Esophagus muscularis mucosa (tissue), 4 donors: ENCODE measurements around the gene SNAP91. TPM values are rescaled to one million over a fixed set of nuclear protein-coding genes. Genes with fewer than 3 reads are reported as not detected.

ENCODE experiments used
- DNase-seq: peaks from one replicate; pipeline ENCODE4 v3.0.0-alpha.2; 2017; ENCODE audit errors: extremely low spot score
- H3K27ac ChIP-seq, 4 donors: fragments of 200-600 bp; sonication (generic); replicated peaks in 1 of 4; 1 replicate in 3 of 4; 2 replicates in 1 of 4; pipeline ENCODE4 v1.5.1; 2016 to 2019; ENCODE audit warnings: mild to moderate bottlenecking in 1 of 4
- H3K27me3 ChIP-seq, 4 donors: fragments of 200-600 bp; sonication (generic); one replicate each; pipeline versions ENCODE4 v1.5.1 to v1.6.0; 2016 to 2019
- H3K36me3 ChIP-seq, 4 donors: fragments of 200-600 bp; sonication (generic); one replicate each; pipeline ENCODE4 v1.5.1; 2016 to 2019
- H3K4me1 ChIP-seq, 4 donors: fragments of 200-600 bp; sonication (generic); one replicate each; pipeline ENCODE4 v1.5.1; 2016 to 2019
- H3K4me3 ChIP-seq, 4 donors: fragments of 200-600 bp; sonication (generic); 1 replicate in 2 of 4; 2 replicates in 2 of 4; pipeline ENCODE4 v1.5.1; 2016 to 2019; ENCODE audit warnings: mild to moderate bottlenecking in 4 of 4, moderate library complexity in 1 of 4
- H3K9me3 ChIP-seq, 4 donors: fragments of 200-600 bp; sonication (generic); 1 replicate in 3 of 4; 2 replicates in 1 of 4; pipeline ENCODE4 v1.5.1; 2016 to 2019
- CTCF ChIP-seq, 3 experiments: fragments of 200-600 bp in 2 of 3; fragments of 450-650 bp in 1 of 3; sonication (generic) in 2 of 3; IDR thresholded peaks; one replicate each; pipeline ENCODE4 v1.5.1; 2017 to 2019; ENCODE audit warnings: antibody characterized with exemption in 3 of 3, mild to moderate bottlenecking in 2 of 3, moderate library complexity in 1 of 3
- EP300 ChIP-seq: sonication (generic); formaldehyde crosslinking; IDR thresholded peaks from one replicate; pipeline ENCODE4 v1.6.1; 2017; ENCODE audit warnings: antibody characterized with exemption
- POLR2A ChIP-seq: fragments of 450-650 bp; IDR thresholded peaks from one replicate; pipeline ENCODE4 v1.6.1; 2017; ENCODE audit warnings: antibody characterized with exemption, moderate library complexity, mild to moderate bottlenecking, low read depth
- POLR2AphosphoS5 ChIP-seq, 2 donors: sonication (generic); formaldehyde crosslinking; IDR thresholded peaks; one replicate each; pipeline ENCODE4 v1.6.1; 2017; ENCODE audit warnings: antibody characterized with exemption in 2 of 2
- WGBS: methylation state at CpG from one replicate; pipeline ENCODE4 v1.1.5; 2018; 5-methylcytosine and 5-hydroxymethylcytosine counted together
- intact Hi-C: fragments of 100-400 bp; cut with DNase I; formaldehyde crosslinking; loops from one replicate; pipeline ENCODE4 v1.15.1; 2023
- total RNA-seq, 4 donors: library from RNA; depleted of rRNA; stranded (reverse); fragments of >200 nt; gene quantifications; one replicate each; pipeline versions ENCODE4 v1.1.0 to v1.2.1, GENCODE V29; 2016

Gene SNAP91
- total RNA-seq, 4 donors from 2014 or later = 1.2 to 7.1 (median 3.9) TPM

DNA sequence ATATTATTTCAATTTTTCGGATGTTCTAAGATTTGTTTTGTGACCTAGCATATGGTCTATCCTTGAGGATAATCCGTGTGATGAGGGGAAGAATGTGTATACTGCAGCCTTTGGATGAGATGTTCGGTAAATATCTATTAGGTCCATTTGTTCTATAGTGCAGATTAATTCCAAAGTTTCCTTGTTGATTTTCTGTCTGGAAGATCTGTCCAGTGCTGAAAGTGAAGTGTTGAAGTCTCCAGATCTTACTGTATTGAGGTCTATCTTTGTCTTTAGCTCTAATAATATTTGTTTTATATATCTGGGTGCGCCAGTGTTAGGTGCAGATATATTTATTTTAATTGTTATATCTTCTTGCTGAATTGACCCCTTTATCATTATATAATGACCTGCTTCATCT is 32.2 kb upstream of the SNAP91 start:
- H3K9me3 ChIP-seq = no peaks in the 10 kb centered on the region
- no peak for TF ChIP-seq POLR2AphosphoS5 (IDR thresholded peaks at IDR 0.05)
- TF ChIP-seq POLR2A = no peak
- 78% methylated on average over 4 of the region's 4 CpGs for WGBS
- intact Hi-C loops = no loop called here
- H3K36me3 ChIP-seq = no peaks in the 10 kb centered on the region
- H3K27ac ChIP-seq = no peak overlapping the region
- no peaks in the 10 kb centered on the region for H3K27me3 ChIP-seq
- no peaks in the 10 kb centered on the region for H3K4me1 ChIP-seq
- no peak for DNase-seq
- no peak overlapping the region for H3K4me3 ChIP-seq

DNA sequence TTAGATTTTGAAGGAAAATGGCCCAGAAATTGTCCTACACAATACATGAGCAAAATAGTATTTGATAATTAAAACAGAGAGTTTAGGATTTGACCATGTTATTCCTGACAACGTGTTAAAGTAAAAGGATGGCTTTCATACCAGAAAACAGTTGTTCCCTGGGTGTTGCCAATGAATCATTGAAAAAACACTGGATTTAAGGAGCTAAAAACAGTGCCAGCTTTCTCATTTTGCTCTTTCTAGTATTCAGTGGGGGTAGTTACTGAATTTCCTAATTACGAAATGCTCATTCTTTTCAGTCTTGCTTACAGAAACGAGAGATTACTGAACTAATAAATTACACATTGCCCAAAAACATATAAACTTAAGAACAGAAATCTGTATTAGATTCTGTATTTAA is 26.6 kb upstream of the SNAP91 start:
- Histone ChIP-seq H3K9me3 (no peaks in the 10 kb centered on the region), H3K36me3 (no peaks in the 10 kb centered on the region), H3K4me3 (no peak overlapping the region), H3K27me3 (no peaks in the 10 kb centered on the region), H3K4me1 (no peaks in the 10 kb centered on the region), H3K27ac (no peak overlapping the region)
- DNase-seq = no peak
- 71% methylated on average over 3 of the region's 3 CpGs for WGBS
- TF ChIP-seq POLR2AphosphoS5 (IDR thresholded peaks at IDR 0.05) = no peak
- TF ChIP-seq POLR2A = no peak
- intact Hi-C loops = no loop called here

GRCh38 chr6:83729871-83730270 is 21.0 kb upstream of the SNAP91 start:
- no peak for DNase-seq
- H3K4me3 ChIP-seq = no peak overlapping the region
- WGBS = 85% methylated on average over 2 of the region's 2 CpGs
- no peaks in the 10 kb centered on the region for H3K36me3 ChIP-seq
- H3K4me1 ChIP-seq = no peaks in the 10 kb centered on the region
- H3K9me3 ChIP-seq = no peaks in the 10 kb centered on the region
- no peak overlapping the region for H3K27ac ChIP-seq
- peaks cover 0 to 3% (median 0%) of the 10 kb centered on the region in 4 donors for H3K27me3 ChIP-seq
- intact Hi-C loops = no loop called here
- TF ChIP-seq EP300 (no peak), POLR2A (no peak), POLR2AphosphoS5 (IDR thresholded peaks at IDR 0.05) (no peak), CTCF (IDR thresholded peaks at IDR 0.05) (no peak)

DNA sequence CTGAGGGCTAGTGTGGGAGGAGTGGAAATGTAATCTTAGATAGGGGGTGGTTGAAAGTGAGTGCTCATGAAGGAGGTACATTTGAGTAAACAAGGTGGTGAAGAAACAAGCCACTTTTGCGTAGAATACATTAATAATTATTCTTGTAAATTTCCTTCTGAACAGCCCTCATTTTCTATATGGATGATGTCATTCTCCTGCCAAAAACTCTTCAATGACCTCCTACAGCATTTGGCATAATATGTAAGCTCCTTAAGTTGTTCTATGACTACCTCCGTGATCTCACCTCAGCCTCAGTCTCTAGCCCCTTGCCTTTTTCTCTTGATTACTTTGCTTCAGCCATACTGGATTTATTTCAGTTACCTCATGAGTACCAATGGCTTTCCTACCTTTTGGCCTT is 14.0 kb upstream of the SNAP91 start:
- WGBS = 89% methylated on average over 2 of the region's 2 CpGs
- Histone ChIP-seq H3K27ac (no peak overlapping the region), H3K4me1 (no peaks in the 10 kb centered on the region), H3K27me3 (peaks cover 0 to 3% (median 0%) of the 10 kb centered on the region in 4 donors), H3K4me3 (no peak overlapping the region), H3K36me3 (no peaks in the 10 kb centered on the region), H3K9me3 (no peaks in the 10 kb centered on the region)
- TF ChIP-seq POLR2A = no peak
- TF ChIP-seq EP300 = no peak
- no peak for TF ChIP-seq CTCF (IDR thresholded peaks at IDR 0.05)
- no peak for TF ChIP-seq POLR2AphosphoS5 (IDR thresholded peaks at IDR 0.05)
- no peak for DNase-seq
- intact Hi-C loops = no loop called here

- TF ChIP-seq POLR2AphosphoS5 (IDR thresholded peaks at IDR 0.05) (no peak), CTCF (IDR thresholded peaks at IDR 0.05) (no peak), POLR2A (no peak), EP300 (no peak)
- Histone ChIP-seq H3K9me3 (no peaks in the 10 kb centered on the region), H3K27me3 (no peaks in the 10 kb centered on the region), H3K36me3 (no peaks in the 10 kb centered on the region), H3K4me3 (no peak overlapping the region), H3K4me1 (no peaks in the 10 kb centered on the region), H3K27ac (no peak overlapping the region)
- no peak for DNase-seq
- intact Hi-C loops = no loop called here
- 78% methylated on average over 15 of the region's 15 CpGs for WGBS
These were observed 8.9 kb upstream of the SNAP91 start for GRCh38 chr6:83717809-83718208.

DNA sequence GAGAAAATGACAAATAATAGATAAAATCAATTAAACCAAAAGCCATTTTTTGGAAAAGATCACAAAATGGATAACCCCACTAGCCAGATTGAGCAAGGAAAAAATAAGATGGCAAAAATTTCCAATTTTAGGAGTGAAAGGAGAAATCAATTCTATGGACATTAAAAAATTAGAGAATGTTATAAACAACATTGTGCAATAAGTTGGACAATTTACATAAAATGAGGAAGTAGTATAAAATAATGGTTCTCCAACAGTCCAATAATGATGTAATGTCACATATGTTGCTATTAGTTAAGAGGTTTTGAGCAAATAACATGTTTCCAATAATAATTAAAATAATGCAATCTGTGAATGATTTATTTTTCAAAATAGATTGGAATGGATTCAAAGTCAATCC is 3.1 kb upstream of the SNAP91 start:
- Histone ChIP-seq H3K4me3 (no peak overlapping the region), H3K36me3 (no peaks in the 10 kb centered on the region), H3K4me1 (peaks cover 0 to 22% (median 21%) of the 10 kb centered on the region in 4 donors), H3K27me3 (peaks cover 0 to 44% (median 19%) of the 10 kb centered on the region in 4 donors), H3K9me3 (peaks cover 0 to 11% (median 0%) of the 10 kb centered on the region in 4 donors), H3K27ac (no peak overlapping the region)
- intact Hi-C loops = no loop called here
- TF ChIP-seq POLR2AphosphoS5 (IDR thresholded peaks at IDR 0.05) = no peak
- no peak for TF ChIP-seq POLR2A
- no peak for TF ChIP-seq CTCF (IDR thresholded peaks at IDR 0.05)
- no peak for TF ChIP-seq EP300
- DNase-seq = no peak
